ENCODE results near the gene SGCG.

SGCG gene

GRCh38 chr13:23330356-23330755, 149.6 kb downstream of the SGCG start:
- no peak for TF ChIP-seq ZNF565 (CRISPR knock-in tag; conservative IDR thresholded peaks at IDR 0.05; ENCODE audit: low read depth)
- no peak for TF ChIP-seq RARB (CRISPR knock-in tag; IDR thresholded peaks at IDR 0.05)
- TF ChIP-seq OSR1 (CRISPR knock-in tag; IDR thresholded peaks at IDR 0.05) = no peak
- TF ChIP-seq CREB5 (CRISPR knock-in tag; IDR thresholded peaks at IDR 0.05; ENCODE audit: low read depth) = no peak

GRCh38 chr13:23339225-23339624, 158.4 kb downstream of the SGCG start:
- no peak for TF ChIP-seq ZNF565 (CRISPR knock-in tag; conservative IDR thresholded peaks at IDR 0.05; ENCODE audit: low read depth)
- no peak for TF ChIP-seq ZC3H10 (CRISPR knock-in tag; IDR thresholded peaks at IDR 0.05)
- TF ChIP-seq TSHZ2 (CRISPR knock-in tag; IDR thresholded peaks at IDR 0.05) = no peak
- TF ChIP-seq ZFP3 (CRISPR knock-in tag; IDR thresholded peaks at IDR 0.05) = no peak
- TF ChIP-seq ZNF70 (CRISPR knock-in tag; IDR thresholded peaks at IDR 0.05) = no peak
- no peak for TF ChIP-seq OSR1 (CRISPR knock-in tag; IDR thresholded peaks at IDR 0.05)
- TF ChIP-seq TOX (CRISPR knock-in tag; IDR thresholded peaks at IDR 0.05; ENCODE audit: borderline replicate concordance) = no peak
- no peak for TF ChIP-seq BACH2 (CRISPR knock-in tag; IDR thresholded peaks at IDR 0.05; ENCODE audit: borderline replicate concordance)
- no peak for TF ChIP-seq RARB (CRISPR knock-in tag; IDR thresholded peaks at IDR 0.05)
- TF ChIP-seq CSDC2 (CRISPR knock-in tag; IDR thresholded peaks at IDR 0.05) = no peak
- TF ChIP-seq PPARA (CRISPR knock-in tag; IDR thresholded peaks at IDR 0.05; ENCODE audit: borderline replicate concordance) = no peak
- no peak for TF ChIP-seq SNAI2 (CRISPR knock-in tag; IDR thresholded peaks at IDR 0.05)
- TF ChIP-seq ESRRG (CRISPR knock-in tag; IDR thresholded peaks at IDR 0.05) = no peak
- TF ChIP-seq GLIS3 (CRISPR knock-in tag; IDR thresholded peaks at IDR 0.05) = no peak
- no peak for TF ChIP-seq ZNF8 (CRISPR knock-in tag; IDR thresholded peaks at IDR 0.05)
- ATAC-seq = no peak

More at GRCh38 chr13:23330356-23330755, 149.6 kb downstream of the SGCG start:
- ATAC-seq = no peak

- no peak for TF ChIP-seq TOX (CRISPR knock-in tag; IDR thresholded peaks at IDR 0.05; ENCODE audit: borderline replicate concordance)
- TF ChIP-seq POU6F1 (CRISPR knock-in tag; IDR thresholded peaks at IDR 0.05; ENCODE audit: borderline replicate concordance, low read depth) = no peak
- no peak for TF ChIP-seq TSHZ2 (CRISPR knock-in tag; IDR thresholded peaks at IDR 0.05)
- TF ChIP-seq ISL1 (CRISPR knock-in tag; IDR thresholded peaks at IDR 0.05) = no peak
- no peak for TF ChIP-seq CREB5 (CRISPR knock-in tag; IDR thresholded peaks at IDR 0.05; ENCODE audit: low read depth)
- TF ChIP-seq ZNF8 (CRISPR knock-in tag; IDR thresholded peaks at IDR 0.05) = no peak
- TF ChIP-seq CSRNP3 (CRISPR knock-in tag; IDR thresholded peaks at IDR 0.05) = no peak
- no peak for TF ChIP-seq CSDC2 (CRISPR knock-in tag; IDR thresholded peaks at IDR 0.05)
- ATAC-seq = no peak
These were observed 164.3 kb downstream of the SGCG start for GRCh38 chr13:23344931-23345595.
